HG02943 (cell line): ENCODE results near the gene AWAT1.
"Not testable (repeated sequence)": the region's sequence is repeated elsewhere in the genome, so short reads cannot be mapped to it uniquely, and the experiment has no call there.

Experiments used
- ATAC-seq: cut with Tn5 transposase; IDR thresholded peaks from one replicate; pipeline ENCODE4 v1.9.1; 2021; ENCODE audit warnings: mild to moderate bottlenecking, low read depth, moderate library complexity; ENCODE audit not compliant: unreplicated experiment

AWAT1 gene

GRCh38 chrX:70234355-70234754 is at the start of gene AWAT1:
AWAT1 (plus strand) TSS chrX:70234655; CDS start chrX:70234696, 41 bp downstream.
- no peak for ATAC-seq

GRCh38 chrX:70190225-70190624 is 44.2 kb upstream of the AWAT1 start:
- ATAC-seq, result no peak

DNA sequence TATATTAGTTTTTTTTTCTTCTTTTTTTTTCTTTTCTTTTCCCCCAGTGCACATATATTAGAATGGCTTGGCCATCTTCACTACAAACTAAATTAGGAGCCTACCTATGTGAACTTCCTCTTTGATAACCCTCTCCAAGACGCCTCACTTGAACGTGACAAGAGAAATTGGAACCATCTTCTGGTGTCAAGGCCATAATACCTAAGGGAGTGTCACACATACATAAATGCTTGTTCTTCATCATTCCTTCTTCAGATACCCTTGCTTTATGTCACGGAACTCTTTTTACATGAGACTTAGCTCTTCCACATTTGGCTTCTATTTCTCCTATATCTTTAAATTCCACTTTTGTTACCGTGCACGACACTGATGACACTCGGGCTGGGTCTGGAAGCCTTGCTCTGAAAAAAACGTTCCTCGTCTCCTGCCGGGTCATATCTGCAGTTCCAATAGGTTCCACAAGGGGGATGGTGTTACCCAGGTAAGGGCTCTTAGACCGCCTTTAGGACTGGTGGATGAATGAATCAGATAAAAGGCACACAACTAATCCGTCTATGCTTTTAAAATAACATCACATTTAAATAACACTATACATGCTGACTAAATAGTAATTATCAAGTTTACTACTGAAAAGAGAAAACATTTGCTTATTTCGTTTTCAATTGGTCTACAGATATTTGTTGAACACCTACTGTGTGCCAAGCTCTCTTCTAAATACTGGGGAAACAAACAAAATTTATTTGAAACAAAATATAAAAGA is 37.3 kb upstream of the AWAT1 start:
- ATAC-seq, result peak; percentile 86

GRCh38 chrX:70201732-70202131 is 32.7 kb upstream of the AWAT1 start:
- ATAC-seq, result no peak

DNA sequence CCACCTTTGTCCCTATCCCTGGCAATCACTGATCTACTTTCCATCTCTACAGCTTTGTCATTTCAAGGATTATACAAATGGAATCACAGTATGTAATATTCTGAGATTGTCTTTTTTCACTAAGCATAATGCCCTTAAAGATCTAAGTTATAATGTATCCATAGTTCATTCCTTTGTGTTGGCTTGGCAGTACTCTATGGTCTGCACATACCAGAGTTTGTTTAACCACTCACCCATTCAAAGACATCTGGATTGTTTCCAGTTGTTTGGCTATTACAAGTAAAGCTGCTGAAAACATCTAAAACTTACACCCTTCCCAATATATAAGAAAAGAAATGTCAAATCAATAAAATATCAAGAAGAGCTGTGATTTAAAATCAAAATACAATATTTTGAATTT is 26.0 kb upstream of the AWAT1 start:
- ATAC-seq, result no peak

GRCh38 chrX:70209570-70209969 is 24.9 kb upstream of the AWAT1 start:
- ATAC-seq, result not testable (repeated sequence)

GRCh38 chrX:70219938-70220764 is 14.3 kb upstream of the AWAT1 start:
- ATAC-seq, result no peak

DNA sequence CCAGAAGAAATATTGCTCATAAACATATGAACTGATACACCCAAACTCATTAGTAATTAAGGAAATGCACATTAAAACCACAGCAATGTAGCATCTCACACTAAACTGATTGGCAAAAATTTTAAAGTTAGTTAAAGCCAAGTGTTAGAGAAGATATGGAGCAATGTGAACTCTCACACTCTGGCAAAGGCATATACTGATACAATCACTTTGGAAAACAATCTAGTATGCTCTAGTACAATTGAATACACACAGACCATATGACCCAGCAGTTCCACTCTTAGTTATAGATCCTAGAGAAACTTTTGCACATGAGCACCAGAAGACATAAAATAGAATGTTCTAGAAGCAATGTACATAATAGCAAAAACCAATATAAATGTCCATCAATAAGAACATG is 8.4 kb upstream of the AWAT1 start:
- ATAC-seq, result no peak

GRCh38 chrX:70226687-70227086 is 7.8 kb upstream of the AWAT1 start:
- ATAC-seq, result no peak

- no peak for ATAC-seq
These were observed 2.8 kb upstream of the AWAT1 start for GRCh38 chrX:70231666-70232065.

DNA sequence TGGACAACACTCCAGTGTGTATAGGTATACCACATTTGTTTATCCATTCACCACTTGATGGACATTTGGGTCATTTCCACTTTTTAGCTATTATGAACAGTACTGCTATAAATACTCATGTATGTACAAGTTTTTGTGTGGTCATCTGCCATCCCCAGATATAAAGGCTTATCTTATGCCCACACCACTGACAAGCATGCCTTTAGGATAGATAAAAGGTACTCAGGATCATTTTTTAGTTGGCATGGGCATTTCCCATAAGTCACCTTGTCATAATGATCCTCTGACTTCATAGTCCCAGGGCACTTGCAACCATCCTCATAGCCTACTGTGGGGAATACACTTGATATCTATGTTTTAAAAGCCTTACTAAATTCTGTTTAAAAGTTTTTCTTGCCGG is 6.3 kb downstream of the AWAT1 start:
- ATAC-seq, result no peak

DNA sequence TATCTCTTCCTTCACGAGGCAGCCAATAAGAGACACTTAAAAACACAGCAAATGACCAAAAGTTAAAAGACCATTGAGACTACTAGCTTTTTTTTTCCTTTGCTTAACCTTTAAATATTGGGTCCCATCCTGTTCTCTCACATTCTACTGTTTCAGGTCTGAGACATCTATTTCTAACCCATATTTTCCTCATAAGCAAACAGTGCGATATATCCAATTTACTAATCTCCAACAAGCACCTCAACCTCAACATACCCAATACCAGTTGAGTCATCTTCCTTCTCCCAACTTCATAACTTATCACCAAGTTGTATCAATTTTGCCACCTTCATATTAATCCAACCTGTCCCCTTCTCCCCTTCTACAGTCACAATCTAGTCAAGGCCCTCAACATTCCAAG is 7.0 kb downstream of the AWAT1 start:
- ATAC-seq, result no peak

- ATAC-seq, result not testable (repeated sequence)
These were observed 9.1 kb downstream of the AWAT1 start for GRCh38 chrX:70243601-70244000.

DNA sequence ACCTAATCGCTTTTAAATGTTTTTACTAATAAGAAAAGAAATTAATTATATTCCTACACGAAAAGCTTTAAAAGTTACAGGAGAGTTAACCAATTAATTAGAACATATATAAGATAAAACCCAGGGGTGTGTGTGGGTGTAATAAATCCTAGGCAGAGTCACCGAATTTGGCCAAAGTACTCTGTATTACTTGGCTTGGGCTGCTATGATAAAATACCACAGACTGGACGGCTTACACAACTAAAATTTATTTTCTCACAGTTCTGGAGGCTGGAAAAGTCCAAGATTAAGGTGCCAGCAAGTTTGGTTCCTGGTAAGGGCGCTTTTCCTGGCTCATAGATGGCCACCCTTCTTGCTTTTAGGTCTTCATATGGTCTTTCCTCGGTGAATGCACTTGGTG is 10.4 kb downstream of the AWAT1 start:
- no peak for ATAC-seq

GRCh38 chrX:70247252-70247651 is 12.8 kb downstream of the AWAT1 start:
- no peak for ATAC-seq

DNA sequence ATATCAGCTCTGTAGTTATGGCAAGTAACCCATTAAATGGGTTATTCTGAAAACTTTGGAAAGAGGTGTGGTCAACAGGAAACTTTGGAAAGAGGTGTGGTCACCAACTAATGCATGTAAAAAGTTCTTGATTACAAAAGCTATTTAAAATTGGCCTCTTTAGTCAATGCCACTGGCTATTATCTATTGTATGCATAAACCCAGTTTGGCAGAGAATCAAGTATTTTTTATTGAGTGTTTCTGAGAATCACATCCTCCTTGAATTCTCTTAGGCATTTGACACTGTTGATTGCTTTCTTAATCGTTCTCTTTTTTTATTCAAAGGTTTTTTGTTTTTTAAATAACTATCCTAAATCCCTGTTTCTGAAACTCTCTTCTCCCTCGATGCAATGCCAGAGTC is 18.0 kb downstream of the AWAT1 start:
- no peak for ATAC-seq

DNA sequence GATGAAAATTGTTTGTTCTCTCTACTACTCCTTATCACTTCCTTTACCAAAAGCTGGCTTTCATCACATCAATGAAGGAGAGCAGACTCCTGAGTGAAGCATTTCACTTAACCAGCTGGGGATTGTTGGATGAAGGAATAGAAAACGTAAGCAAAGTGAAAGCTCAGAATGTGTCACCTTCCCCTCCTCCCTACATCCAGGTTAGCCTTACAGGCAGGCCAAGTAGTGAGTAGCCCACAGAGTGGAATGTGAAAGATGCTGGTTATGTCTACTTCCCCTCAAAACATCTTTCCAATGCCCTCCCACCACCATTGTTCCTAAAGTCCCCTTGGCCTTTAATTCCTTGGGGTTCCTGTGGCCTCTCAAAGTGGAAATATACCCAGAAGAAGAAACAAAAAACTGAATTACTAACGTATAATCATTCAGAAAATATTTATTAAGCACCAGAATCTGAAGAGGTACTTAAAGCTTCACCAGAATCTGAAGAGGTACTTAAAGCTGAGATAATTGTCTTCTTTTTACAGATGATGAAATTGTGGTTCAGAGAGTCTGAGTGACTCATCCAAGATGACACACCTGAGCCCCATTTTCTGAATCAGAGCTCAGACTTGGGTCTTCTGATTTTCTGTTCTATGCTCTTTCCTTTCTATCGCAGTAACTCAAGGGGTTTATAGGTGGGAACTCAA is 19.1 kb downstream of the AWAT1 start:
- ATAC-seq, result no peak

DNA sequence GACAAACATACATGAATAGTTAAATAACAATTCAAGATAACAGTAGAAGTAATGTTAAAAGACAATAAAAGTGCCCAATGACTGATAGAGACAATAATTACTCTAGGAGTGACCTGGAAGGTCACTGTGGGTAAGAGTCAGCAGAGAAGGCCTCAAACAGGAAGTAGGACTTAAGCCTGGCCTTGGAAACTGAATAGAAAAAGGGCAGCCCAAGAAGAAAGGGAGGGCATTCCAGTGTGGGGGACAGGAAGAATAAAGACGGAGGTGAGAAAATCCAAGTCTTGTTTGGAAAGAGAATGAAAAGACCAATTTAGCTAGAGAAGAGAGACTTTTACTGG is 19.6 kb downstream of the AWAT1 start:
- no peak for ATAC-seq

DNA sequence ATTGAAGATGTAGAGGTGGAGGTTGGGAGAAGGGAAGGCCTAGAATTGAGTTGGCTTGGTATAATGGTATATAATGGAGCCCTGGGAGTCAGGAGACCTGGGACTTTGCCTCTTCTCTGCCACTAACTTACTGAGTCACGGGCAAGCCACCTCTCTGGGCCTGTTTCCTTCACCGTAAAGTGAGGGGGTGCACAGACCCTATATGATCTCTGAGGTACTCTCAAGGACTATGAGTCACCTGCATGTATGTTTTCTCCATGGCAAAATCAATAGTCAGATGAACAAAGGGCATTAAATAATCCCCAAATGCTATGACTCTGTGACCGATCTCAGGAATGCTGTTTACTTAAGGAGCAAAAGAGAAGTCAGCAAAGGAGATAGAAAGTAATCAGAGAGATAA is 20.5 kb downstream of the AWAT1 start:
- no peak for ATAC-seq

DNA sequence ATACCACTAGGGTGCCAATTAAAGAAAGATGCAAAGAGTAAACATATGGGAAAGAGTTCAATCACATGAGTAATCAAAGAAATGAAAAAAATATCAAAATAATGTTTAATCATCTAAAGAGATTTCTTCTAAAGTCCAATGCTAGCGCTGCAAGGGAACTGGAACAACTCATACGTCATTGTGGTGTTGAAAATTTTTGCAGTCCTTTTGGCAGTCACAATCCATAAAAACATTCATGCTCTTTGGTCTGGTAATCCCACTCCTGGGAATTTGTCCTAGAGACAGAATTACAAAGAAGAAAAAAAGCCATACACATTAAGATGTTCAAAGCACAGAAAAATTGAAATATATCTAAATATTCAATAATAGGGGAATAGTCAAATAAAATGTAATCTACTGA is 21.0 kb downstream of the AWAT1 start:
- no peak for ATAC-seq
